ENCODE results near the gene ERMAP. TPM values are rescaled to one million over a fixed set of nuclear protein-coding genes. Genes with fewer than 3 reads are reported as not detected.

Gene ERMAP
- 5.7 TPM for total RNA-seq
- polyA plus RNA-seq: 5.0 TPM
- long read RNA-seq, donor 1: 0 reads
- long read RNA-seq, donor 2: 0 reads
- long read RNA-seq, donor 3: 0 reads
- long read RNA-seq, donor 4: 0 reads
- long read RNA-seq, donor 5: 0 reads
- long read RNA-seq, donor 6: 0 reads
- long read RNA-seq, donor 7: 0 reads
- long read RNA-seq, donor 8: 0 reads
- long read RNA-seq, donor 9, partial matches to known transcripts: 0 of 1 reads
- long read RNA-seq, donor 9, other reads (novel, unspliced or antisense): 0 of 1 reads
- long read RNA-seq, donor 10: 0 reads

GRCh38 chr1:42816585-42817439 lies at the start of gene ERMAP, which contains the start of gene SVBP:
Gene ERMAP (plus strand): TSS chr1:42817122. CDS start chr1:42830449, 13,327 bp downstream.
Gene SVBP (minus strand): TSS chr1:42817397. CDS start chr1:42816544, 853 bp downstream.
- Histone ChIP-seq H3K4me3 (ENCODE audit: low read length in 2 of 2) (peak within 1 kb of the TSS; percentile 93 to 94), H3K36me3 (ENCODE audit: control insufficient read depth in 2 of 2, insufficient read depth in 2 of 2, low read length in 1 of 2) (peaks cover 5 to 9% of the 10 kb centered on the region in 2 donors), H3K27ac (ENCODE audit: low read depth in 1 of 2, low read length in 1 of 2) (peak within 1 kb of the TSS; percentile 91 to 99), H3K27me3 (ENCODE audit: control insufficient read depth in 2 of 2, insufficient read depth in 1 of 2, low read length in 1 of 2) (no peaks in the 10 kb centered on the region), H3K4me1 (ENCODE audit: control insufficient read depth in 2 of 2, insufficient read depth in 2 of 2, low read length in 2 of 2) (peaks cover 0 to 13% of the 10 kb centered on the region in 2 donors), H3K9me3 (ENCODE audit: control insufficient read depth in 2 of 2, insufficient read depth in 1 of 2, low read length in 1 of 2) (no peaks in the 10 kb centered on the region)
- DNase-seq (ENCODE audit: low read depth in 6 of 9, low spot score in 9 of 9): peak; percentile 60 to 95 (median 90)
- WGBS: 1% methylated on average over 66 of the region's 66 CpGs

- Histone ChIP-seq H3K4me3 (ENCODE audit: low read length in 2 of 2) (peak overlapping the region; percentile 77 to 84), H3K9me3 (ENCODE audit: control insufficient read depth in 2 of 2, insufficient read depth in 1 of 2, low read length in 1 of 2) (peaks cover 0 to 1% of the 10 kb centered on the region in 2 donors), H3K36me3 (ENCODE audit: control insufficient read depth in 2 of 2, insufficient read depth in 2 of 2, low read length in 1 of 2) (peaks cover 0 to 2% of the 10 kb centered on the region in 2 donors), H3K27me3 (ENCODE audit: control insufficient read depth in 2 of 2, insufficient read depth in 1 of 2, low read length in 1 of 2) (no peaks in the 10 kb centered on the region), H3K27ac (ENCODE audit: low read depth in 1 of 2, low read length in 1 of 2) (peak overlapping the region; percentile 91 to 97), H3K4me1 (ENCODE audit: control insufficient read depth in 2 of 2, insufficient read depth in 2 of 2, low read length in 2 of 2) (peaks cover 18% of the 10 kb centered on the region in 2 donors)
- peak in 1 of 9 donors; percentile 30 for DNase-seq (ENCODE audit: low read depth in 6 of 9, low spot score in 9 of 9)
- WGBS: 5% methylated on average over 23 of the region's 23 CpGs
These were observed 49.4 kb upstream of the ERMAP start for GRCh38 chr1:42767510-42768000.

- Histone ChIP-seq H3K27ac (ENCODE audit: low read depth in 1 of 2, low read length in 1 of 2) (no peak overlapping the region), H3K9me3 (ENCODE audit: control insufficient read depth in 2 of 2, insufficient read depth in 1 of 2, low read length in 1 of 2) (peaks cover 0 to 1% of the 10 kb centered on the region in 2 donors), H3K36me3 (ENCODE audit: control insufficient read depth in 2 of 2, insufficient read depth in 2 of 2, low read length in 1 of 2) (peaks cover 0 to 2% of the 10 kb centered on the region in 2 donors), H3K27me3 (ENCODE audit: control insufficient read depth in 2 of 2, insufficient read depth in 1 of 2, low read length in 1 of 2) (no peaks in the 10 kb centered on the region), H3K4me3 (ENCODE audit: low read length in 2 of 2) (peak overlapping the region; percentile 77 to 84), H3K4me1 (ENCODE audit: control insufficient read depth in 2 of 2, insufficient read depth in 2 of 2, low read length in 2 of 2) (peaks cover 18% of the 10 kb centered on the region in 2 donors)
- 95% methylated on average over 2 of the region's 2 CpGs for WGBS
- no peak for DNase-seq (ENCODE audit: low read depth in 6 of 9, low spot score in 9 of 9)
These were observed 48.8 kb upstream of the ERMAP start for GRCh38 chr1:42768172-42768571.

GRCh38 chr1:42769811-42770210 lies 47.1 kb upstream of the ERMAP start:
- Histone ChIP-seq H3K9me3 (ENCODE audit: control insufficient read depth in 2 of 2, insufficient read depth in 1 of 2, low read length in 1 of 2) (peaks cover 0 to 1% of the 10 kb centered on the region in 2 donors), H3K4me3 (ENCODE audit: low read length in 2 of 2) (no peak overlapping the region), H3K36me3 (ENCODE audit: control insufficient read depth in 2 of 2, insufficient read depth in 2 of 2, low read length in 1 of 2) (peaks cover under 1 to 12% of the 10 kb centered on the region in 2 donors), H3K4me1 (ENCODE audit: control insufficient read depth in 2 of 2, insufficient read depth in 2 of 2, low read length in 2 of 2) (peaks cover 16 to 17% of the 10 kb centered on the region in 2 donors), H3K27me3 (ENCODE audit: control insufficient read depth in 2 of 2, insufficient read depth in 1 of 2, low read length in 1 of 2) (no peaks in the 10 kb centered on the region), H3K27ac (ENCODE audit: low read depth in 1 of 2, low read length in 1 of 2) (no peak overlapping the region)
- WGBS: 97% methylated on average over 3 of the region's 3 CpGs
- no peak for DNase-seq (ENCODE audit: low read depth in 6 of 9, low spot score in 9 of 9)

GRCh38 chr1:42773420-42773819 lies 43.5 kb upstream of the ERMAP start:
- Histone ChIP-seq H3K27me3 (ENCODE audit: control insufficient read depth in 2 of 2, insufficient read depth in 1 of 2, low read length in 1 of 2) (no peaks in the 10 kb centered on the region), H3K4me3 (ENCODE audit: low read length in 2 of 2) (no peak overlapping the region), H3K4me1 (ENCODE audit: control insufficient read depth in 2 of 2, insufficient read depth in 2 of 2, low read length in 2 of 2) (no peaks in the 10 kb centered on the region), H3K9me3 (ENCODE audit: control insufficient read depth in 2 of 2, insufficient read depth in 1 of 2, low read length in 1 of 2) (no peaks in the 10 kb centered on the region), H3K27ac (ENCODE audit: low read depth in 1 of 2, low read length in 1 of 2) (no peak overlapping the region), H3K36me3 (ENCODE audit: control insufficient read depth in 2 of 2, insufficient read depth in 2 of 2, low read length in 1 of 2) (peaks cover 29 to 44% of the 10 kb centered on the region in 2 donors)
- WGBS: 49% methylated on average over 2 of the region's 2 CpGs
- no peak for DNase-seq (ENCODE audit: low read depth in 6 of 9, low spot score in 9 of 9)

- Histone ChIP-seq H3K4me1 (ENCODE audit: control insufficient read depth in 2 of 2, insufficient read depth in 2 of 2, low read length in 2 of 2) (no peaks in the 10 kb centered on the region), H3K27me3 (ENCODE audit: control insufficient read depth in 2 of 2, insufficient read depth in 1 of 2, low read length in 1 of 2) (no peaks in the 10 kb centered on the region), H3K4me3 (ENCODE audit: low read length in 2 of 2) (no peak overlapping the region), H3K9me3 (ENCODE audit: control insufficient read depth in 2 of 2, insufficient read depth in 1 of 2, low read length in 1 of 2) (no peaks in the 10 kb centered on the region), H3K36me3 (ENCODE audit: control insufficient read depth in 2 of 2, insufficient read depth in 2 of 2, low read length in 1 of 2) (peaks cover 32 to 46% of the 10 kb centered on the region in 2 donors), H3K27ac (ENCODE audit: low read depth in 1 of 2, low read length in 1 of 2) (no peak overlapping the region)
- WGBS: over 99% methylated on average over 5 of the region's 5 CpGs
- DNase-seq (ENCODE audit: low read depth in 6 of 9, low spot score in 9 of 9): no peak
These were observed 41.9 kb upstream of the ERMAP start for GRCh38 chr1:42774928-42775526.

- WGBS: 98% methylated on average over 6 of the region's 6 CpGs
- H3K36me3 ChIP-seq (ENCODE audit: control insufficient read depth in 2 of 2, insufficient read depth in 2 of 2, low read length in 1 of 2): peaks cover 34 to 52% of the 10 kb centered on the region in 2 donors
- no peaks in the 10 kb centered on the region for H3K9me3 ChIP-seq (ENCODE audit: control insufficient read depth in 2 of 2, insufficient read depth in 1 of 2, low read length in 1 of 2)
These were observed 40.4 kb upstream of the ERMAP start for GRCh38 chr1:42776502-42776901.

GRCh38 chr1:42777852-42778251 lies 39.1 kb upstream of the ERMAP start:
- H3K36me3 ChIP-seq (ENCODE audit: control insufficient read depth in 2 of 2, insufficient read depth in 2 of 2, low read length in 1 of 2): peaks cover 35 to 59% of the 10 kb centered on the region in 2 donors
- peak in 3 of 9 donors; percentile 36 to 62 (median 51) for DNase-seq (ENCODE audit: low read depth in 6 of 9, low spot score in 9 of 9)
- no peak overlapping the region for H3K4me3 ChIP-seq (ENCODE audit: low read length in 2 of 2)

More at GRCh38 chr1:42776502-42776901, 40.4 kb upstream of the ERMAP start:
- Histone ChIP-seq H3K4me3 (ENCODE audit: low read length in 2 of 2) (no peak overlapping the region), H3K27ac (ENCODE audit: low read depth in 1 of 2, low read length in 1 of 2) (no peak overlapping the region), H3K27me3 (ENCODE audit: control insufficient read depth in 2 of 2, insufficient read depth in 1 of 2, low read length in 1 of 2) (no peaks in the 10 kb centered on the region), H3K4me1 (ENCODE audit: control insufficient read depth in 2 of 2, insufficient read depth in 2 of 2, low read length in 2 of 2) (no peaks in the 10 kb centered on the region)
- DNase-seq (ENCODE audit: low read depth in 6 of 9, low spot score in 9 of 9): no peak

More at GRCh38 chr1:42777852-42778251, 39.1 kb upstream of the ERMAP start:
- no peaks in the 10 kb centered on the region for H3K4me1 ChIP-seq (ENCODE audit: control insufficient read depth in 2 of 2, insufficient read depth in 2 of 2, low read length in 2 of 2)
- H3K9me3 ChIP-seq (ENCODE audit: control insufficient read depth in 2 of 2, insufficient read depth in 1 of 2, low read length in 1 of 2): no peaks in the 10 kb centered on the region
- H3K27me3 ChIP-seq (ENCODE audit: control insufficient read depth in 2 of 2, insufficient read depth in 1 of 2, low read length in 1 of 2): no peaks in the 10 kb centered on the region
- no peak overlapping the region for H3K27ac ChIP-seq (ENCODE audit: low read depth in 1 of 2, low read length in 1 of 2)

All from thymus (tissue), 14 donors.